Renal cortex interstitium (tissue), 3 donors: Measurements from ENCODE around the gene SMNDC1. TPM values are rescaled to one million over a fixed set of nuclear protein-coding genes. Genes with fewer than 3 reads are reported as not detected.

Source experiments
- polyA plus RNA-seq, 3 donors: library from polyadenylated mRNA; unstranded; fragments of 120-200 nt; gene quantifications; one replicate each; pipeline ENCODE4 v1.2.1, GENCODE V29; 2013; ENCODE audit not compliant: insufficient read length in 3 of 3

Gene SMNDC1
- polyA plus RNA-seq, 3 donors = 49.0 to 53.0 (median 52.1) TPM

Other genes starting within 250 kb of the SMNDC1 start
- gene MXI1, start 97.3 kb downstream of the SMNDC1 start, polyA plus RNA-seq = 10 to 100 TPM; 41.5 to 57.5 (median 49.8) TPM
- gene DUSP5, start 193.0 kb upstream of the SMNDC1 start, polyA plus RNA-seq = 10 to 100 TPM; 10.8 to 13.9 (median 11.7) TPM